ENCODE data around the gene CBX4. TPM values are rescaled to one million over a fixed set of nuclear protein-coding genes. Genes with fewer than 3 reads are reported as not detected.

The CBX4 gene
- total and polyA plus RNA-seq, 2 of the 13 experiments (the other 11 are each of a cell fraction or from before 2014, with no cell fraction given): 25.8 to 50.8 TPM

- no peak for TF ChIP-seq GPN1 (CRISPR knock-in tag; IDR thresholded peaks at IDR 0.05; ENCODE audit: borderline replicate concordance)
- TF ChIP-seq ZNF781 (CRISPR knock-in tag; IDR thresholded peaks at IDR 0.05; ENCODE audit: borderline replicate concordance, not compliant biosample characterization): no peak
- TF ChIP-seq ZNF879 (CRISPR knock-in tag; IDR thresholded peaks at IDR 0.05): no peak
- no peak for TF ChIP-seq MTERF4 (CRISPR knock-in tag; IDR thresholded peaks at IDR 0.05)
- TF ChIP-seq ZNF282 (IDR thresholded peaks at IDR 0.05; ENCODE audit: partially characterized antibody): no peak
- TF ChIP-seq ZNF629 (CRISPR knock-in tag; conservative IDR thresholded peaks at IDR 0.05): no peak
- peak; percentile 95 for TF ChIP-seq ZBTB7B (CRISPR knock-in tag; IDR thresholded peaks at IDR 0.05)
- TF ChIP-seq STAT6 (CRISPR knock-in tag; IDR thresholded peaks at IDR 0.05; ENCODE audit: borderline replicate concordance): no peak
- TF ChIP-seq RAD21 (CRISPR knock-in tag; IDR thresholded peaks at IDR 0.05): peak; percentile 51
- no peak for TF ChIP-seq ZNF747 (CRISPR knock-in tag; IDR thresholded peaks at IDR 0.05; ENCODE audit: borderline replicate concordance)
- no peak for TF ChIP-seq ZNF143 (CRISPR knock-in tag; IDR thresholded peaks at IDR 0.05)
- no peak for TF ChIP-seq POLR2AphosphoS2 (IDR thresholded peaks at IDR 0.05; ENCODE audit: low read depth, low read length)
- peak; percentile 40; the same call in 1 of the 2 replicates for TF ChIP-seq ZNF770 (CRISPR knock-in tag; IDR thresholded peaks at IDR 0.05)
- no peak for TF ChIP-seq ZMAT5 (CRISPR knock-in tag; IDR thresholded peaks at IDR 0.05; ENCODE audit: borderline replicate concordance, low read depth)
- peak; percentile 14; the same call in 1 of the 2 replicates for TF ChIP-seq ZFP37 (CRISPR knock-in tag; IDR thresholded peaks at IDR 0.05; ENCODE audit: borderline replicate concordance)
- peak; percentile 90 for TF ChIP-seq ZNF281 (CRISPR knock-in tag; IDR thresholded peaks at IDR 0.05; ENCODE audit: borderline replicate concordance)
- no peak for TF ChIP-seq ZNF570 (CRISPR knock-in tag; IDR thresholded peaks at IDR 0.05; ENCODE audit: borderline replicate concordance)
- no peak for TF ChIP-seq LCORL (IDR thresholded peaks at IDR 0.05)
- 0 out of 2 replicates have a peak, but pooled peaks have one; percentile 42 for TF ChIP-seq LCORL (CRISPR knock-in tag; IDR thresholded peaks at IDR 0.05)
These were observed 5.8 kb upstream of the CBX4 start (continued) for GRCh38 chr17:79844869-79845600.
